IMR-90 (cell line): Measurements from ENCODE around the gene CLDN7.

Experiments
- MAZ ChIP-seq: IDR thresholded peaks from 2 replicates; pipeline ENCODE4 v1.6.1; 2012; ENCODE audit warnings: low read depth, mild to moderate bottlenecking, low read length, improper control_type of control experiment, moderate library complexity, borderline replicate concordance
- POLR2A ChIP-seq: IDR thresholded peaks from 2 replicates; pipeline ENCODE4 v1.6.1; 2012; ENCODE audit warnings: mild to moderate bottlenecking, low read depth, low read length
- SMC3 ChIP-seq: fragments of 150-350 bp; IDR thresholded peaks from 2 replicates; pipeline ENCODE4 v1.6.1; 2016; ENCODE audit warnings: low read depth, mild to moderate bottlenecking, antibody characterized with exemption, low read length, moderate library complexity
- TF ChIP-seq, protein P1 (sequence below): conservative IDR thresholded peaks from 2 replicates; pipeline ENCODE4 v1.5.1; 2012; ENCODE audit warnings: mild to moderate bottlenecking, low read depth, low read length, improper control_type of control experiment
- TF ChIP-seq, protein P2 (sequence below): fragments of 150-350 bp; IDR thresholded peaks from 2 replicates; pipeline ENCODE4 v1.6.1; 2016; ENCODE audit warnings: low read depth, mild to moderate bottlenecking, low read length, moderate library complexity, borderline replicate concordance
- TF ChIP-seq, protein P3 (sequence below): fragments of 150-350 bp; IDR thresholded peaks from 2 replicates; pipeline ENCODE4 v1.6.1; 2017; ENCODE audit warnings: mild to moderate bottlenecking, antibody characterized with exemption, low read length, low read depth

- TF ChIP-seq MAZ (no peak), POLR2A (no peak), SMC3 (no peak)
- TF ChIP-seq, protein P1, sequence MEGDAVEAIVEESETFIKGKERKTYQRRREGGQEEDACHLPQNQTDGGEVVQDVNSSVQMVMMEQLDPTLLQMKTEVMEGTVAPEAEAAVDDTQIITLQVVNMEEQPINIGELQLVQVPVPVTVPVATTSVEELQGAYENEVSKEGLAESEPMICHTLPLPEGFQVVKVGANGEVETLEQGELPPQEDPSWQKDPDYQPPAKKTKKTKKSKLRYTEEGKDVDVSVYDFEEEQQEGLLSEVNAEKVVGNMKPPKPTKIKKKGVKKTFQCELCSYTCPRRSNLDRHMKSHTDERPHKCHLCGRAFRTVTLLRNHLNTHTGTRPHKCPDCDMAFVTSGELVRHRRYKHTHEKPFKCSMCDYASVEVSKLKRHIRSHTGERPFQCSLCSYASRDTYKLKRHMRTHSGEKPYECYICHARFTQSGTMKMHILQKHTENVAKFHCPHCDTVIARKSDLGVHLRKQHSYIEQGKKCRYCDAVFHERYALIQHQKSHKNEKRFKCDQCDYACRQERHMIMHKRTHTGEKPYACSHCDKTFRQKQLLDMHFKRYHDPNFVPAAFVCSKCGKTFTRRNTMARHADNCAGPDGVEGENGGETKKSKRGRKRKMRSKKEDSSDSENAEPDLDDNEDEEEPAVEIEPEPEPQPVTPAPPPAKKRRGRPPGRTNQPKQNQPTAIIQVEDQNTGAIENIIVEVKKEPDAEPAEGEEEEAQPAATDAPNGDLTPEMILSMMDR, result no peak
- TF ChIP-seq, protein P2, sequence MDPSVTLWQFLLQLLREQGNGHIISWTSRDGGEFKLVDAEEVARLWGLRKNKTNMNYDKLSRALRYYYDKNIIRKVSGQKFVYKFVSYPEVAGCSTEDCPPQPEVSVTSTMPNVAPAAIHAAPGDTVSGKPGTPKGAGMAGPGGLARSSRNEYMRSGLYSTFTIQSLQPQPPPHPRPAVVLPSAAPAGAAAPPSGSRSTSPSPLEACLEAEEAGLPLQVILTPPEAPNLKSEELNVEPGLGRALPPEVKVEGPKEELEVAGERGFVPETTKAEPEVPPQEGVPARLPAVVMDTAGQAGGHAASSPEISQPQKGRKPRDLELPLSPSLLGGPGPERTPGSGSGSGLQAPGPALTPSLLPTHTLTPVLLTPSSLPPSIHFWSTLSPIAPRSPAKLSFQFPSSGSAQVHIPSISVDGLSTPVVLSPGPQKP, result no peak
- TF ChIP-seq, protein P3, sequence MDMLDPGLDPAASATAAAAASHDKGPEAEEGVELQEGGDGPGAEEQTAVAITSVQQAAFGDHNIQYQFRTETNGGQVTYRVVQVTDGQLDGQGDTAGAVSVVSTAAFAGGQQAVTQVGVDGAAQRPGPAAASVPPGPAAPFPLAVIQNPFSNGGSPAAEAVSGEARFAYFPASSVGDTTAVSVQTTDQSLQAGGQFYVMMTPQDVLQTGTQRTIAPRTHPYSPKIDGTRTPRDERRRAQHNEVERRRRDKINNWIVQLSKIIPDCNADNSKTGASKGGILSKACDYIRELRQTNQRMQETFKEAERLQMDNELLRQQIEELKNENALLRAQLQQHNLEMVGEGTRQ, result no peak
Measured at GRCh38 chr17:7293159-7293558, 30.9 kb upstream of the CLDN7 start.
